Uterus (tissue), 2 donors: ENCODE data around the gene PLEKHO1.

Source experiments
- CTCF ChIP-seq, 4 experiments: fragments of 200-600 bp in 2 of 4; fragments of 450-650 bp in 2 of 4; sonication (generic) in 2 of 4; IDR thresholded peaks; one replicate each; pipeline ENCODE4 v1.5.1; 2016 to 2019; ENCODE audit warnings: antibody characterized with exemption in 4 of 4, mild to moderate bottlenecking in 2 of 4, moderate library complexity in 1 of 4
- POLR2A ChIP-seq, 2 donors: fragments of 450-650 bp; IDR thresholded peaks; one replicate each; pipeline ENCODE4 v1.6.1; 2016; ENCODE audit warnings: antibody characterized with exemption in 2 of 2, mild to moderate bottlenecking in 1 of 2, moderate library complexity in 1 of 2

GRCh38 chr1:150118716-150119115 lies 31.0 kb upstream of the PLEKHO1 start:
- no peak for TF ChIP-seq POLR2A (IDR thresholded peaks at IDR 0.05)
- no peak for TF ChIP-seq CTCF (IDR thresholded peaks at IDR 0.05)
